Natural killer cell treated with Interleukin-12 subunit alpha and Interleukin-12 subunit beta and Interleukin-15 and Interleukin-18, amount 100 ng/mL, for 72 hours (primary cell): ENCODE data around the gene YES1. TPM values are rescaled to one million over a fixed set of nuclear protein-coding genes. Genes with fewer than 3 reads are reported as not detected.

ENCODE experiments used
- ATAC-seq, 2 donors: fragments of 150-1000 bp; cut with Tn5 transposase in 1 of 2; sonication (Bioruptor Pico), chemical (Tn5 transposase) in 1 of 2; 2 replicates each; pipeline ENCODE4 v1.10.0; 2021
- DNase-seq: peaks from one replicate; pipeline ENCODE4 v3.0.0; 2022; ENCODE audit warnings: low spot score
- H3K27ac Mint-ChIP-seq, 2 donors: 1 replicate in 1 of 2; 2 replicates in 1 of 2; pipeline ENCODE4 v1.8.0; 2022; ENCODE audit warnings: mixed read lengths in 2 of 2, mild to moderate bottlenecking in 1 of 2, moderate library complexity in 1 of 2
- H3K27me3 Mint-ChIP-seq, 2 donors: 1 replicate in 1 of 2; 2 replicates in 1 of 2; pipeline ENCODE4 v1.8.0; 2022; ENCODE audit warnings: mixed read lengths in 2 of 2
- H3K36me3 Mint-ChIP-seq: one replicate; pipeline ENCODE4 v1.8.0; 2022; ENCODE audit warnings: mixed read lengths
- H3K4me1 Mint-ChIP-seq, 2 donors: 1 replicate in 1 of 2; 2 replicates in 1 of 2; pipeline ENCODE4 v1.8.0; 2022; ENCODE audit warnings: low read depth in 2 of 2, mixed read lengths in 2 of 2, mild to moderate bottlenecking in 1 of 2
- H3K4me3 Mint-ChIP-seq: one replicate; pipeline ENCODE4 v1.8.0; 2022; ENCODE audit warnings: mixed read lengths
- H3K9me3 Mint-ChIP-seq: 2 replicates; pipeline ENCODE4 v1.8.0; 2022; ENCODE audit warnings: mixed read lengths
- total RNA-seq, 2 donors: library from RNA; stranded (reverse); gene quantifications; one replicate each; pipeline ENCODE4 v1.2.3, GENCODE V29; 2022

The YES1 gene
- total RNA-seq, 2 donors from 2014 or later = 30.8 to 33.3 TPM

DNA sequence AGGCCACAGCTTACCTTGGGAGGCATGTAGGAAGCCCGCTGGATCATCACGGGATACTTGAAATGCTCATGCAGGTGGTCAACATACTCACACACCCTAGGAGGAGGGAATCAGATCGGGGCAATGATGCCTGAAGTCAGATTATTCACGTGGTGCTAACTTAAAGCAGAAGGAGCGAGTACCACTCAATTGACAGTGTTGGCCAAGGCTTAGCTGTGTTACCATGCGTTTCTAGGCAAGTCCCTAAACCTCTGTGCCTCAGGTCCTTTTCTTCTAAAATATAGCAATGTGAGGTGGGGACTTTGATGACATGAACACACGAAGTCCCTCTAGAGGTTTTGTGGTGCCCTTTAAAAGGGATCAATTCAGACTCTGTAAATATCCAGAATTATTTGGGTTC is 136.7 kb downstream of the YES1 start:
- H3K9me3 Mint-ChIP-seq = no peaks in the 10 kb centered on the region
- no peak for ATAC-seq
- H3K27ac Mint-ChIP-seq = no peak overlapping the region

DNA sequence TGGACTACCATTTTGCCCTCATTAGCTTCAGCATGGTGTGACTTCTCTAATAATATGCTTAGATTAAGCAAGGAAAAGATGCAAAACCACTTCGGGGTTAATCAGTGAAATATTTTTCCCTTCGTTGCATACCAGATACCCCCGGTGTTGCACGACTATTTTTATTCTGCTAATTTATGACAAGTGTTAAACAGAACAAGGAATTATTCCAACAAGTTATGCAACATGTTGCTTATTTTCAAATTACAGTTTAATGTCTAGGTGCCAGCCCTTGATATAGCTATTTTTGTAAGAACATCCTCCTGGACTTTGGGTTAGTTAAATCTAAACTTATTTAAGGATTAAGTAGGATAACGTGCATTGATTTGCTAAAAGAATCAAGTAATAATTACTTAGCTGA is 138.3 kb downstream of the YES1 start:
- peaks cover 0 to 6% of the 10 kb centered on the region in 2 donors for H3K4me1 Mint-ChIP-seq
- no peak for ATAC-seq
- peaks cover 34% of the 10 kb centered on the region for H3K36me3 Mint-ChIP-seq
- H3K9me3 Mint-ChIP-seq = no peaks in the 10 kb centered on the region
- H3K27me3 Mint-ChIP-seq = no peaks in the 10 kb centered on the region
- H3K4me3 Mint-ChIP-seq = no peak overlapping the region
- no peak for DNase-seq
- no peak overlapping the region for H3K27ac Mint-ChIP-seq

More for the DNA sequence above, 136.7 kb downstream of the YES1 start:
- Mint-ChIP-seq H3K27me3 (no peaks in the 10 kb centered on the region), H3K36me3 (peaks cover 31% of the 10 kb centered on the region), H3K4me1 (peaks cover 0 to 6% of the 10 kb centered on the region in 2 donors), H3K4me3 (no peak overlapping the region)
- no peak for DNase-seq

DNA sequence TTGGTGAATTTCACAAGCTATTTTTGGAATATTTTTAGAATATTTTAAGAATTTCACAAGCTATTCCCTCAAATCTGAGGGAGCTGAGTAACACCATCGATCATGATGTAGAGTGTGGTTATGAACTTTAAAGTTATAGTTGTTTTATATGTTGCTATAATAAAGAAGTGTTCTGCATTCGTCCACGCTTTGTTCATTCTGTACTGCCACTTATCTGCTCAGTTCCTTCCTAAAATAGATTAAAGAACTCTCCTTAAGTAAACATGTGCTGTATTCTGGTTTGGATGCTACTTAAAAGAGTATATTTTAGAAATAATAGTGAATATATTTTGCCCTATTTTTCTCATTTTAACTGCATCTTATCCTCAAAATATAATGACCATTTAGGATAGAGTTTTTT is 138.7 kb downstream of the YES1 start:
- H3K27ac Mint-ChIP-seq = no peak overlapping the region
- H3K27me3 Mint-ChIP-seq = no peaks in the 10 kb centered on the region
- H3K9me3 Mint-ChIP-seq = no peaks in the 10 kb centered on the region
- H3K36me3 Mint-ChIP-seq = peaks cover 38% of the 10 kb centered on the region
- H3K4me3 Mint-ChIP-seq = no peak overlapping the region
- ATAC-seq = no peak
- H3K4me1 Mint-ChIP-seq = peaks cover 0 to 8% of the 10 kb centered on the region in 2 donors
- DNase-seq = no peak

Other genes with a start within 250 kb of the YES1 start
- not detected for gene CETN1, start 231.9 kb downstream of the YES1 start, total RNA-seq
- not detected for gene CLUL1, start 215.3 kb downstream of the YES1 start, total RNA-seq
- gene TYMS, start 154.6 kb downstream of the YES1 start, total RNA-seq = 100 to 1,000 TPM; 180 to 276 TPM
- gene ENOSF1, start 99.6 kb downstream of the YES1 start, total RNA-seq = 100 to 1,000 TPM in 1 of 2 donors, 10 to 100 TPM in 1; 48.7 to 187 TPM
- under 1 TPM in 1 of 2 donors, not detected in 1; 0.31 TPM for gene ADCYAP1, start 92.6 kb upstream of the YES1 start, total RNA-seq